Smooth muscle cell (in vitro differentiated cells): ENCODE measurements around the gene PDZRN4. TPM values are rescaled to one million over a fixed set of nuclear protein-coding genes. Genes with fewer than 3 reads are reported as not detected.

Experiments used
- DNase-seq: peaks from one replicate; lab custom pipeline; 2025; ENCODE audit not compliant: unreplicated experiment; lab: John Stamatoyannopoulos, UW
- H2AFZ ChIP-seq: fragments of 200-600 bp; sonication (generic); 2 replicates; pipeline ENCODE4 v1.6.0; 2016; ENCODE audit warnings: antibody characterized with exemption, low read depth, mild to moderate bottlenecking
- H3F3A ChIP-seq: fragments of 200-600 bp; sonication (generic); 2 replicates; pipeline ENCODE4 v1.6.0; 2017; ENCODE audit warnings: antibody characterized with exemption, low read depth
- H3K27ac ChIP-seq: fragments of 200-600 bp; sonication (generic); 2 replicates; pipeline ENCODE4 v1.5.1; 2016; ENCODE audit warnings: low read depth, mild to moderate bottlenecking
- H3K27me3 ChIP-seq: fragments of 200-600 bp; sonication (generic); 2 replicates; pipeline ENCODE4 v1.6.1; 2016; ENCODE audit warnings: low read depth, mild to moderate bottlenecking
- H3K36me3 ChIP-seq: fragments of 200-600 bp; sonication (generic); 2 replicates; pipeline ENCODE4 v1.5.1; 2016; ENCODE audit warnings: low read depth
- H3K4me1 ChIP-seq: fragments of 200-600 bp; sonication (generic); 2 replicates; pipeline ENCODE4 v1.5.1; 2016; ENCODE audit warnings: low read depth
- H3K4me2 ChIP-seq: fragments of 200-600 bp; sonication (generic); 2 replicates; pipeline ENCODE4 v1.6.0; 2016; ENCODE audit warnings: mild to moderate bottlenecking
- H3K4me3 ChIP-seq: fragments of 200-600 bp; sonication (generic); 2 replicates; pipeline ENCODE4 v1.5.1; 2016; ENCODE audit warnings: mild to moderate bottlenecking
- H3K79me2 ChIP-seq: fragments of 200-600 bp; sonication (generic); 2 replicates; pipeline ENCODE4 v1.6.0; 2016; ENCODE audit warnings: low read depth, mild to moderate bottlenecking
- H3K9ac ChIP-seq: fragments of 200-600 bp; sonication (generic); 2 replicates; pipeline ENCODE4 v1.6.0; 2016; ENCODE audit warnings: low read depth
- H3K9me3 ChIP-seq: fragments of 200-600 bp; sonication (generic); replicated peaks from 2 replicates; pipeline ENCODE4 v1.5.1; 2016; ENCODE audit warnings: low read depth
- H4K20me1 ChIP-seq: fragments of 200-600 bp; sonication (generic); 2 replicates; pipeline ENCODE4 v1.6.0; 2016; ENCODE audit warnings: low read depth
- WGBS: methylation state at CpG from one replicate; pipeline ENCODE4 v1.1.7; 2016; ENCODE audit warnings: low lambda C conversion rate; 5-methylcytosine and 5-hydroxymethylcytosine counted together
- polyA plus RNA-seq: library from polyadenylated mRNA; unstranded; fragments of >200 nt; fragmentation: Nextera tagmentation; extraction: Ambion mirVana; gene quantifications from 2 replicates; pipeline ENCODE4 v1.2.1, GENCODE V29; 2016
- total RNA-seq: library from RNA; depleted of rRNA; stranded (reverse); fragments of >200 nt; gene quantifications from 2 replicates; pipeline ENCODE4 v1.2.3, GENCODE V29; 2014
- TF ChIP-seq, protein P1 (sequence below): fragments of 200-600 bp; sonication (generic); IDR thresholded peaks from 2 replicates; pipeline ENCODE4 v1.5.1; 2017; ENCODE audit warnings: borderline replicate concordance, mild to moderate bottlenecking, antibody characterized with exemption; ENCODE audit not compliant: insufficient read depth, poor library complexity, severe bottlenecking

PDZRN4 gene
- total and polyA plus RNA-seq, 2 experiments from 2014 or later, result 4.7 to 5.4 TPM

DNA sequence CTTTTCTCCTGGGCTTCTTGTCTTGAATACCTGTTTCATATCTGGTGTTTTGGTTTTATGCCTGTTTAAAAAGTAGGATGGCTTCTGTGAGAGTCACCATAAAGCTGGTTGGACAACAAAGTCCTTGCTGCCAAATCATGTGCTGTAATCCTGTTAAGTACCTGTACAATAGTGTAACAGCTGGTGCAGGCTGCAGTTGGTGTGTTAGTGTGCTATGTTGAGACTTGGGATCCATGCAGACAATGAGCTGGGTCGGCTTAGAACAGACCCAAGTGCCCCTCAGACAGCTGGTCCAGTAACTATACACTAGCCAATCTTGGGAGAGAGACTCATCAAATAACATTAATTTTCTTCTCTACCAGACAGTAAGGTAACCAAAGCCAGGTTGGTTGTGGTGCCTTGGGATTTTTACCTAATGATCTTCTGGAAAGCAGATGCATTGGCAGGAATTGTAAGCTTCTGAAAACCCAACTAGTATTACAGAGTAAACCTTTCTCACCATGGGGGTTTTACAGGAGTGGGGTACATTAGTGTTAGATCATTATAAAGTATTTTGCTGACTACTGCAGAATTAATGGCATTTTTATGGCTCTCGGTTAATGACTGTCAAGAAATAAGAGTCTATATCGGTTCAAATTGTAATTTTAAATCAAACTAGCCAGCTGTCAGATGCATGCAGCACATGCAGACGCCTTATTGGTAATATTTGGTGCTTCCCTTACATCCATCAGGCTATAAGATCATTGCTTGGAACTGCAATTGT lies 231.2 kb downstream of the PDZRN4 start:
- TF ChIP-seq, protein P1, sequence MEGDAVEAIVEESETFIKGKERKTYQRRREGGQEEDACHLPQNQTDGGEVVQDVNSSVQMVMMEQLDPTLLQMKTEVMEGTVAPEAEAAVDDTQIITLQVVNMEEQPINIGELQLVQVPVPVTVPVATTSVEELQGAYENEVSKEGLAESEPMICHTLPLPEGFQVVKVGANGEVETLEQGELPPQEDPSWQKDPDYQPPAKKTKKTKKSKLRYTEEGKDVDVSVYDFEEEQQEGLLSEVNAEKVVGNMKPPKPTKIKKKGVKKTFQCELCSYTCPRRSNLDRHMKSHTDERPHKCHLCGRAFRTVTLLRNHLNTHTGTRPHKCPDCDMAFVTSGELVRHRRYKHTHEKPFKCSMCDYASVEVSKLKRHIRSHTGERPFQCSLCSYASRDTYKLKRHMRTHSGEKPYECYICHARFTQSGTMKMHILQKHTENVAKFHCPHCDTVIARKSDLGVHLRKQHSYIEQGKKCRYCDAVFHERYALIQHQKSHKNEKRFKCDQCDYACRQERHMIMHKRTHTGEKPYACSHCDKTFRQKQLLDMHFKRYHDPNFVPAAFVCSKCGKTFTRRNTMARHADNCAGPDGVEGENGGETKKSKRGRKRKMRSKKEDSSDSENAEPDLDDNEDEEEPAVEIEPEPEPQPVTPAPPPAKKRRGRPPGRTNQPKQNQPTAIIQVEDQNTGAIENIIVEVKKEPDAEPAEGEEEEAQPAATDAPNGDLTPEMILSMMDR, result no peak
- H3K9me3 ChIP-seq, result no peaks in the 10 kb centered on the region
- no peak overlapping the region for H3K4me2 ChIP-seq
- WGBS, result 90% methylated on average over 4 of the region's 4 CpGs
- DNase-seq, result no peak
- H3F3A ChIP-seq, result no peaks in the 10 kb centered on the region
- H3K27ac ChIP-seq, result no peak overlapping the region
- peaks cover 8% of the 10 kb centered on the region for H3K4me1 ChIP-seq
- no peaks in the 10 kb centered on the region for H3K36me3 ChIP-seq
- H3K79me2 ChIP-seq, result no peaks in the 10 kb centered on the region
- H2AFZ ChIP-seq, result no peak overlapping the region
- no peak overlapping the region for H3K4me3 ChIP-seq
- H3K27me3 ChIP-seq, result no peaks in the 10 kb centered on the region
- H4K20me1 ChIP-seq, result no peaks in the 10 kb centered on the region
- H3K9ac ChIP-seq, result no peak overlapping the region

DNA sequence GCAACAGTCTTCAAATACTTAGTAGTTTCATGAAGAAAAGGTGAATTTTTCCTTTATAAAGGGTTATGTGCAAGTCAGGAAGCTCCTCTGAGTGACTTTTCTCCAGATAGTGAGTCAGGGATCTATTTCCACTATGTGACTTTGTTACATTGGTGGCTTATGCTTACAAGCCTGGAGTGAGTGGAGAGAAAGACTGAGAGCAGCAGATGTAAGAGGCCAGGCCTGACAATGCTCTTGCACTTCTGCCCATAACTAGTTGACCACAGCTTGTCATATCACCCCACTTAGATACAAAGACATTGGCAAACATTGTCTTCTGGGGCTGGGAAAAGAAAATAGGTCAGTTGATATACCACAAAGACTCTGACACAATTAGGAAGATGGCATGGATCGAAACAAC lies 236.5 kb downstream of the PDZRN4 start:
- Histone ChIP-seq H3K27ac (no peak overlapping the region), H3K79me2 (no peaks in the 10 kb centered on the region), H4K20me1 (no peaks in the 10 kb centered on the region), H2AFZ (no peak overlapping the region), H3K4me3 (no peak overlapping the region), H3K36me3 (no peaks in the 10 kb centered on the region), H3K9ac (no peak overlapping the region), H3K4me2 (no peak overlapping the region), H3K4me1 (no peaks in the 10 kb centered on the region), H3F3A (no peaks in the 10 kb centered on the region), H3K9me3 (no peaks in the 10 kb centered on the region), H3K27me3 (no peaks in the 10 kb centered on the region)
- DNase-seq, result no peak
- WGBS, result 96% methylated on average over 1 of the region's 1 CpG
- TF ChIP-seq, protein P1, result no peak

DNA sequence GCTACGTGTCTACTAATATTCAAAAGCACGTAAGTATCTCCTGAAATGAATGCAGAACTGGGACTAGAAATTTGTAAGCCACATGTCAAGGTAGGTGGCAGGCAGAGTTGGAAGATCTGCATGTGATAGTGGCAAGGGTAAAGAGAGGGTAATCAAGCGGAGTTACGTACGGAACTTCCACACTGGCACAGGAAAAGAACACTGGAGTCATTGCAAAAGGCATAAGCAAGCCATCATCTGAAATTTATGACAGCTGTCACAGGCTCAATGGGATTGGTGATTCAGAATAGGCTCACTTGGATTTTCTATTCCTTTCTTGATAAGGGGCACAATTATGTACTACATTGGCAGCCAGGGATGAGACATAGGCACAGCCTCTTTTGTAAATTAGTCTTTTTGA lies 245.3 kb downstream of the PDZRN4 start:
- no peak overlapping the region for H3K9ac ChIP-seq
- TF ChIP-seq, protein P1, result no peak
- H3K4me3 ChIP-seq, result no peak overlapping the region
- no peaks in the 10 kb centered on the region for H3K27me3 ChIP-seq
- DNase-seq, result no peak
- no peaks in the 10 kb centered on the region for H3K79me2 ChIP-seq
- WGBS, result 94% methylated on average over 5 of the region's 5 CpGs
- no peak overlapping the region for H3K4me2 ChIP-seq
- H3K36me3 ChIP-seq, result no peaks in the 10 kb centered on the region
- H4K20me1 ChIP-seq, result no peaks in the 10 kb centered on the region
- no peak overlapping the region for H2AFZ ChIP-seq
- H3K27ac ChIP-seq, result no peak overlapping the region
- H3K4me1 ChIP-seq, result no peaks in the 10 kb centered on the region
- H3K9me3 ChIP-seq, result no peaks in the 10 kb centered on the region
- H3F3A ChIP-seq, result no peaks in the 10 kb centered on the region

DNA sequence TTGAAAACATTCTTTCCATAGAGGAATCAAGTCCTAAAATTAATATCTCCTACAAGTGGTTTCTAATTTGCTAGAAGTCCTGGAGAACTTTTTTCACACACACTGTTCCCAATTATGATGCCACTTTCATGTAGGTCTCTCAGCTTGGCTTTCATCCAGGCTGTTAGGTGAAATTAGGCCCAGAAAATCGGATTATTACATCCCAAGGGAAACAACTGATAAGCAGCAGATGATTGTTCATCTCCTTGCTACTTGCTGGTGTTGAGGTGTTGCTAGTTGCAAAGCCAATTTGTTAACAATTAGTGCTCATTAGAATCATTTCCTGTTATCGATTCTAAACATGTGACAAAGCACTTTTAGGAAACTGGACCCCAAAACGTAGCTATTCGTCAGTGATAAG lies 248.0 kb downstream of the PDZRN4 start:
- Histone ChIP-seq H3K36me3 (no peaks in the 10 kb centered on the region), H3K9me3 (no peaks in the 10 kb centered on the region), H3F3A (no peaks in the 10 kb centered on the region), H3K4me1 (peaks cover 4% of the 10 kb centered on the region), H4K20me1 (no peaks in the 10 kb centered on the region), H3K27me3 (no peaks in the 10 kb centered on the region), H3K9ac (no peak overlapping the region), H3K79me2 (no peaks in the 10 kb centered on the region), H3K4me2 (no peak overlapping the region), H3K4me3 (no peak overlapping the region), H3K27ac (no peak overlapping the region), H2AFZ (no peak overlapping the region)
- WGBS, result 83% methylated on average over 4 of the region's 4 CpGs
- no peak for DNase-seq
- TF ChIP-seq, protein P1, result no peak
